RKO (cell line): ENCODE measurements around the gene CEP350.
A peak's percentile ranks its signal among the peaks of the same experiment; 100 is the strongest.

Experiments used
- DNase-seq: peaks from one replicate; pipeline ENCODE4 v3.0.0-alpha.2; 2016; ENCODE audit warnings: low spot score

CEP350 gene

GRCh38 chr1:180065408-180065807 lies 110.8 kb downstream of the CEP350 start:
- DNase-seq, result no peak

GRCh38 chr1:180066150-180066549 lies 111.5 kb downstream of the CEP350 start:
- DNase-seq, result no peak

- no peak for DNase-seq
These were observed 115.7 kb downstream of the CEP350 start for GRCh38 chr1:180070286-180070685.

DNA sequence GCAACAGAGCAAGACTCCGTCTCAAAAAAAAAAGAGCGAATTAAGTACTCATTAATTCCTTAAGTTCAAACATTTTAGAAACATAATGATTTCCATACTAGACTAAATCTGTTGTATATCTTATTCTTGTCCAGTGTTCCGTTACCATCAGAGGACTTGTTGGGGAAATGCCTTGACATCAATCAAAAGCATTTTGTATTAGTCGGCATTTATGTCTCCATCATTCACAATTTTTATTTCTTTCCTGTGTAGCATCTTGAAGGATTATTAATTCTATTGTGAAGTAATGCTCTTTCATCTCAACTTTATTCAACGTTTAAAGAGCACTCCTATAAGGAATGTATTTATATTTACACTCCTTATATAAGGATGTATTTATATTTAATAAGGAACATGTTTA lies 117.1 kb downstream of the CEP350 start:
- no peak for DNase-seq

- peak; percentile 49 for DNase-seq
These were observed 125.8 kb downstream of the CEP350 start for GRCh38 chr1:180080439-180080838.

- no peak for DNase-seq
These were observed 126.9 kb downstream of the CEP350 start for GRCh38 chr1:180081474-180081873.

DNA sequence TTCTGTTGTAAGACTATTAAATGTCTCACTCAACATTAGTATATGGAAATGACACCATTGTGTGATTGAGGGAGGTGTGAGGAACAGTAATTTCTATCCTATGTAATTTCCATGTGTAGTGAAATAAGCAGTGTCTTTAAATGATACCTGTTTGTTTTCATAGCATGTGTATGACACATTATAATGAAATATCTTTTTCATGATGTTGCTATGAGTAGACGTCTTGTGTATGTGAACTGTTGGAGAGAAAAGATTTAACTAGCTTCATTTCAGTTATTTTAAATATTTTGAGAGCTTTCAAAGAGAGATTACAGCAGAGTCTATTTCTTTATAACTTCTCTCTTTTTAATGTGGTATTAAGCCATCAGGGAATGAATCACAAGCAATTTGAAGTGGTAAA lies 128.6 kb downstream of the CEP350 start:
- peak; percentile 3 for DNase-seq

GRCh38 chr1:180084867-180085266 lies 130.3 kb downstream of the CEP350 start:
- DNase-seq, result no peak

- DNase-seq, result no peak
These were observed 130.7 kb downstream of the CEP350 start for GRCh38 chr1:180085331-180085730.

GRCh38 chr1:180092931-180093650 lies 138.5 kb downstream of the CEP350 start:
- no peak for DNase-seq

GRCh38 chr1:180094705-180095295 lies 140.2 kb downstream of the CEP350 start:
- no peak for DNase-seq

DNA sequence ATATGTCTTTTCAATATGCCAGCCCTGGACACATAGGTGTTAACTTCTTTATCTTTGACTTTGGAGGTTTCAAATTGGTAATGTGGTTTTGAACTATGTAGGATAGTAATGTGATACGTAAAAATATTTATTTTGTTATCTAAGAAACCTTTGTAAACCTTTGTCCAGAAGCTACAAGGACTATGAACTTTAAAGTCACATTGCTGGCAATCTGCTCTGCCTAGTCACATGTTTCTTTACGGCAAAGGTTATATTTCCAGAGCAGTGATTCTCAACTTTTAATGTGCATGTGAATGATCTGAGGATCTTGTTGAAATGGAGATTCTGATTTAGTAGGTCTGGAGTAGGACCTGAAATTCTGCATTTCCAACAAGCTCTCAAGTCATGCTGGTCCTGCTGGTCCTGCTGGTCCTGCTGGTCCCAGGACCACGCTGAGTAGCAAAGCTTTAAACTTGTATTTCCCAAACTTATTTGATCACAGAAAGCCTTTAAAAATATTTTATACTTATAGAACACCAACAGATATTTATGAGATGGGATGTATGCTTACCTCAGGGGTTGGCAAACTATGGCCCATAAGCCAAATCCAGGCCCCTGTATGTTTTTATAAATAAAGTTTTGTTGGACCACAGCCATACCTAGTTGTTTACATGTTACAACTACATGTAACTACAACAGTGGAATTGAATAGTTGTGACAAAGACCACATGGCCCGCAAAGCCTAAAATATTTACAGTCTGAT lies 142.1 kb downstream of the CEP350 start:
- DNase-seq, result no peak

- no peak for DNase-seq
These were observed 142.7 kb downstream of the CEP350 start for GRCh38 chr1:180097326-180097605.

- DNase-seq, result no peak
These were observed 146.8 kb downstream of the CEP350 start for GRCh38 chr1:180101411-180101810.

DNA sequence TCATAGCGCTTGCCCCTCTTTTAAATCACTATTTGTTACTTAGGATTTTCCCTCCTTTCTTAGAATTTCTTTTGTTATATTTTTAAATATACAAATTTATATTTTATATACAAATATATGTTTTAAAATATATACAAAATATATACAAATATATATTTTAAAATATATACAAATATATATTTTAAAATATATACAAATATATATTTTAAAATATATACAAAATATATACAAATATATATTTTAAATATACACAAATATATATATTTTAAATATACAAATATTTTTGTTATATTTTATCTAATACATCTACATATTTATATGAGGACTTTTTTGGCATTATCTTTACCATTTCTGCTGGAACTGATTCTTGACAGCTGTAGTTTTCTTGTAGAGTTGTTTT lies 149.2 kb downstream of the CEP350 start:
- no peak for DNase-seq

GRCh38 chr1:180112091-180112490 lies 157.5 kb downstream of the CEP350 start:
- no peak for DNase-seq

DNA sequence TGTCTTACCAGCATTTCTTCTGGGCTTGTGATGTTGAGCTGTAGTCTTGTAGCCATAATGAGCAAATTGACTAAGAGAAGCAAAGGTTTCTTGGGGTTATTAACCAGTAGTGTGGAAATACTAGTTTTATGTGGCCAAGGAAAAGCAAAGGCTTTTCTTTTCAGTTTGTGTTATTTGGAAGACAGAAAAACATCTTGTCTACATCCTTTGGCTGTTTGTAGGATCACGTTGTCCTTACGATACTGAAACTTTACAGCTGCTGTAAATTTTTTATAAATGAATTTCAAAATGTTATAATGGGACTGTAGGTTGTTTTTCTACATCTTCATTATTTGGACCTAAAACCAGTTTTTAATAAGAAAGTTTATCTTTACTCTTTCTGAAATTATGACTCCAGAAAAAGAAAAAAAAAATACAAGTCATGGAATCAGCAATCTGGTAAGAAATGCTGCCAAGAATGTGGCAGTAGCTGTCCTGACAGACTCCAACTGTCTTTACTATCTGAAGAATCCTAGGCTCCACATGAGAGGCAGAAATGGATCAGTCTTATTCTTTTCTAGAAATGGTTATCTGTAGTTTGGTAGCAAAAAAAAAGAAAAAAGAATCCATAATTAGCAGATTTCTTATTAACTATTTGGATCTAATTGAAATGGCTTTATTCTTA lies 158.5 kb downstream of the CEP350 start:
- no peak for DNase-seq

GRCh38 chr1:180114396-180114945 lies 159.9 kb downstream of the CEP350 start:
- DNase-seq, result no peak

GRCh38 chr1:180116964-180117763 lies 162.6 kb downstream of the CEP350 start:
- DNase-seq, result no peak

DNA sequence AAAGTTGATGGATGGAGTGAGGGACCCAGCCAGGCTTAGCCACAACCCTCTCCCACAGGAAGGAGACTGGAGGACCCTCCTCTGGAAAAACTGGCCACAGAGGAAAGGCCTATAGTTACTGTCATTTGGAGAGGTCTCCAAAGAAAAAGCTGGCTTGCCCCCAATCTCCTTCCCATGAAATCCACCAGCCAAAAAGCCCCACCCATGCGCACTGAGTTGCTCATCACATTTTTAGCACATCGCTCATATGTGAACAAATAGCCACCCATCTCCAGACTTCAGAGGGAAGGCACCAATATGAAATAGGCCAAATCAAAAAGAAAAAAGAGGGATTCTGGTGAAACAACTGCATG lies 163.1 kb downstream of the CEP350 start:
- DNase-seq, result peak; percentile 19

DNA sequence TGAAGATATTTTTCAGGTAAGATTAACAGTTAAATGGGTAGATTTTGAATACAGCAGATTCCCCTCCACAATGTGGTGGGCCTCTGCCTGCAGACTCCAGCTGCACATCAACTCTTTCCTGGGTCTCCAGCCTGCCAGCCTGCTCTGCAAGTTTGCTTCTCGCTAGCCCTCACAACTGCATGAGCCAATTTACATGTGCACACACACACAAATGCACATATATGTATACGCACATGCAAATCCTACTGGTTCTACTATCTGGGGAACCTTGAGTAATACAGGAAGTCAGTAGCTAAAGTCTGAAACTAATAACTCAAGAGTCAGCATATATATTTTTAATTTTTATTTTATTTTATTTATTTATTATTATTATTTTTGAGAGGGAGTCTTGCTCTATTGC lies 165.2 kb downstream of the CEP350 start:
- no peak for DNase-seq

DNA sequence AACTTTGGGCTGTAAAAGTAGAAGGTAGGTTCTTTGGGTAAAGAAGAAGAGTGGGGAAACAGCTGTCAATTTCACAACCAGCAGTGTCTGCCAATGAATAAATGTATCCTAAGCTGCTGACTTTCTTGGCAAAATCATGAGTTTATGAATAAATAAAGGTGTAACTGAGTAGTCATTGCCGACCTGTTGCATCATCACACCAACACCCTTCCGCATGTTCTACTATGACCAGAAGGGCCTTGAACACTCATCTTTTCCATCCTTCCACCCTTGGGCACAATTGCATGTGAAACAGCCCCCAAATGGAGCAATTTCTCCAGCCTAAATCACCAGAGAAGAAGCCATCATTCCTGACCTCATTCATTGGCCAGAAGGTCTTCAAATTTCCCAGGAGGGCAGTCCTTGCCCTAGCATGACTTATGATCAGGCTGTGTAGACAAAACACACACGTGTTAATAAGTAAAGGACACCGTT lies 168.9 kb downstream of the CEP350 start:
- DNase-seq, result peak; percentile 50
